ENCODE data around the gene ABCA3. TPM values are rescaled to one million over a fixed set of nuclear protein-coding genes. Genes with fewer than 3 reads are reported as not detected.

Gene ABCA3
- total and polyA plus RNA-seq, 2 experiments from 2014 or later: 3.0 to 4.1 TPM

GRCh38 chr16:2299121-2299914 is 41.2 kb downstream of the ABCA3 start:
- Mint-ChIP-seq H3K4me3 (no peak overlapping the region), H3K27me3 (ENCODE audit: insufficient read depth, low read depth, poor library complexity) (peaks cover 17% of the 10 kb centered on the region), H3K27ac (no peak overlapping the region), H3K9me3 (no peaks in the 10 kb centered on the region), H3K36me3 (ENCODE audit: low read depth) (no peaks in the 10 kb centered on the region), H3K4me1 (no peaks in the 10 kb centered on the region)
- Histone ChIP-seq H2AFZ (no peak overlapping the region), H3F3A (replicated peaks; ENCODE audit: low read depth) (no peaks in the 10 kb centered on the region), H3K9me2 (ENCODE audit: insufficient read depth) (0 out of 2 replicates have a peak, but pooled peaks cover 7% of the 10 kb centered on the region), H3K4me1 (ENCODE audit: insufficient read depth) (no peaks in the 10 kb centered on the region), H3K4me2 (no peak overlapping the region), H3K36me3 (ENCODE audit: insufficient read depth) (no peaks in the 10 kb centered on the region), H4K20me1 (replicated peaks; ENCODE audit: insufficient read depth) (no peaks in the 10 kb centered on the region), H3K27me3 (ENCODE audit: insufficient read depth) (no peaks in the 10 kb centered on the region), H3K27ac (ENCODE audit: low read depth) (no peak overlapping the region), H3K4me3 (no peak overlapping the region), H3K79me2 (replicated peaks; ENCODE audit: insufficient read depth) (no peaks in the 10 kb centered on the region)
- TF ChIP-seq, protein P1, sequence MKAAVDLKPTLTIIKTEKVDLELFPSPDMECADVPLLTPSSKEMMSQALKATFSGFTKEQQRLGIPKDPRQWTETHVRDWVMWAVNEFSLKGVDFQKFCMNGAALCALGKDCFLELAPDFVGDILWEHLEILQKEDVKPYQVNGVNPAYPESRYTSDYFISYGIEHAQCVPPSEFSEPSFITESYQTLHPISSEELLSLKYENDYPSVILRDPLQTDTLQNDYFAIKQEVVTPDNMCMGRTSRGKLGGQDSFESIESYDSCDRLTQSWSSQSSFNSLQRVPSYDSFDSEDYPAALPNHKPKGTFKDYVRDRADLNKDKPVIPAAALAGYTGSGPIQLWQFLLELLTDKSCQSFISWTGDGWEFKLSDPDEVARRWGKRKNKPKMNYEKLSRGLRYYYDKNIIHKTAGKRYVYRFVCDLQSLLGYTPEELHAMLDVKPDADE (IDR thresholded peaks at IDR 0.05): no peak
- TF ChIP-seq STAT1 (IDR thresholded peaks at IDR 0.05; ENCODE audit: unreplicated experiment) (no peak), NANOG (IDR thresholded peaks at IDR 0.05; ENCODE audit: borderline replicate concordance) (no peak), POLR2AphosphoS5 (IDR thresholded peaks at IDR 0.05; ENCODE audit: low read depth) (no peak), EZH2 (IDR thresholded peaks at IDR 0.05; ENCODE audit: low read depth, unreplicated experiment) (no peak), EZH2phosphoT487 (IDR thresholded peaks at IDR 0.05; ENCODE audit: unreplicated experiment) (no peak), ZNF114 (CRISPR knock-in tag; IDR thresholded peaks at IDR 0.05) (no peak), CREB1 (CRISPR knock-in tag; IDR thresholded peaks at IDR 0.05; ENCODE audit: low read depth) (no peak)
- TF ChIP-seq, protein P2, sequence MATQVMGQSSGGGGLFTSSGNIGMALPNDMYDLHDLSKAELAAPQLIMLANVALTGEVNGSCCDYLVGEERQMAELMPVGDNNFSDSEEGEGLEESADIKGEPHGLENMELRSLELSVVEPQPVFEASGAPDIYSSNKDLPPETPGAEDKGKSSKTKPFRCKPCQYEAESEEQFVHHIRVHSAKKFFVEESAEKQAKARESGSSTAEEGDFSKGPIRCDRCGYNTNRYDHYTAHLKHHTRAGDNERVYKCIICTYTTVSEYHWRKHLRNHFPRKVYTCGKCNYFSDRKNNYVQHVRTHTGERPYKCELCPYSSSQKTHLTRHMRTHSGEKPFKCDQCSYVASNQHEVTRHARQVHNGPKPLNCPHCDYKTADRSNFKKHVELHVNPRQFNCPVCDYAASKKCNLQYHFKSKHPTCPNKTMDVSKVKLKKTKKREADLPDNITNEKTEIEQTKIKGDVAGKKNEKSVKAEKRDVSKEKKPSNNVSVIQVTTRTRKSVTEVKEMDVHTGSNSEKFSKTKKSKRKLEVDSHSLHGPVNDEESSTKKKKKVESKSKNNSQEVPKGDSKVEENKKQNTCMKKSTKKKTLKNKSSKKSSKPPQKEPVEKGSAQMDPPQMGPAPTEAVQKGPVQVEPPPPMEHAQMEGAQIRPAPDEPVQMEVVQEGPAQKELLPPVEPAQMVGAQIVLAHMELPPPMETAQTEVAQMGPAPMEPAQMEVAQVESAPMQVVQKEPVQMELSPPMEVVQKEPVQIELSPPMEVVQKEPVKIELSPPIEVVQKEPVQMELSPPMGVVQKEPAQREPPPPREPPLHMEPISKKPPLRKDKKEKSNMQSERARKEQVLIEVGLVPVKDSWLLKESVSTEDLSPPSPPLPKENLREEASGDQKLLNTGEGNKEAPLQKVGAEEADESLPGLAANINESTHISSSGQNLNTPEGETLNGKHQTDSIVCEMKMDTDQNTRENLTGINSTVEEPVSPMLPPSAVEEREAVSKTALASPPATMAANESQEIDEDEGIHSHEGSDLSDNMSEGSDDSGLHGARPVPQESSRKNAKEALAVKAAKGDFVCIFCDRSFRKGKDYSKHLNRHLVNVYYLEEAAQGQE (IDR thresholded peaks at IDR 0.05; ENCODE audit: unreplicated experiment): no peak
- TF ChIP-seq, protein P3, sequence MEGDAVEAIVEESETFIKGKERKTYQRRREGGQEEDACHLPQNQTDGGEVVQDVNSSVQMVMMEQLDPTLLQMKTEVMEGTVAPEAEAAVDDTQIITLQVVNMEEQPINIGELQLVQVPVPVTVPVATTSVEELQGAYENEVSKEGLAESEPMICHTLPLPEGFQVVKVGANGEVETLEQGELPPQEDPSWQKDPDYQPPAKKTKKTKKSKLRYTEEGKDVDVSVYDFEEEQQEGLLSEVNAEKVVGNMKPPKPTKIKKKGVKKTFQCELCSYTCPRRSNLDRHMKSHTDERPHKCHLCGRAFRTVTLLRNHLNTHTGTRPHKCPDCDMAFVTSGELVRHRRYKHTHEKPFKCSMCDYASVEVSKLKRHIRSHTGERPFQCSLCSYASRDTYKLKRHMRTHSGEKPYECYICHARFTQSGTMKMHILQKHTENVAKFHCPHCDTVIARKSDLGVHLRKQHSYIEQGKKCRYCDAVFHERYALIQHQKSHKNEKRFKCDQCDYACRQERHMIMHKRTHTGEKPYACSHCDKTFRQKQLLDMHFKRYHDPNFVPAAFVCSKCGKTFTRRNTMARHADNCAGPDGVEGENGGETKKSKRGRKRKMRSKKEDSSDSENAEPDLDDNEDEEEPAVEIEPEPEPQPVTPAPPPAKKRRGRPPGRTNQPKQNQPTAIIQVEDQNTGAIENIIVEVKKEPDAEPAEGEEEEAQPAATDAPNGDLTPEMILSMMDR (conservative IDR thresholded peaks at IDR 0.05; ENCODE audit: low read depth in 2 of 2): no peak
- DNase-seq (ENCODE audit: low spot score): no peak
- ATAC-seq: no peak
